ENCODE measurements around the gene CLASP1. TPM values are rescaled to one million over a fixed set of nuclear protein-coding genes. Genes with fewer than 3 reads are reported as not detected.

The CLASP1 gene
- total and polyA plus RNA-seq, 4 donors: 11.8 to 81.8 (median 40.3) TPM

- intact Hi-C loops (cut with DNase I): no loop called here
- Histone ChIP-seq H3K4me3 (ENCODE audit: low read length in 2 of 2) (no peak overlapping the region), H3K27ac (ENCODE audit: low read depth in 1 of 2, low read length in 2 of 2) (no peak overlapping the region), H3K4me1 (ENCODE audit: control insufficient read depth in 1 of 2, insufficient read depth in 2 of 2, low read length in 2 of 2) (no peaks in the 10 kb centered on the region), H3K36me3 (ENCODE audit: control insufficient read depth in 1 of 2, insufficient read depth in 2 of 2, low read length in 1 of 2) (no peaks in the 10 kb centered on the region), H3K27me3 (ENCODE audit: control insufficient read depth in 1 of 2, insufficient read depth in 2 of 2, low read length in 1 of 2) (no peaks in the 10 kb centered on the region), H3K9me3 (ENCODE audit: control insufficient read depth, low read length) (no peaks in the 10 kb centered on the region)
- 74 to 78% methylated on average over 4 of the region's 4 CpGs for WGBS, 2 donors
- no peak for ATAC-seq (ENCODE audit: low FRiP score)
- no peak for DNase-seq
Measured at GRCh38 chr2:121491518-121491917, 157.7 kb downstream of the CLASP1 start.

DNA sequence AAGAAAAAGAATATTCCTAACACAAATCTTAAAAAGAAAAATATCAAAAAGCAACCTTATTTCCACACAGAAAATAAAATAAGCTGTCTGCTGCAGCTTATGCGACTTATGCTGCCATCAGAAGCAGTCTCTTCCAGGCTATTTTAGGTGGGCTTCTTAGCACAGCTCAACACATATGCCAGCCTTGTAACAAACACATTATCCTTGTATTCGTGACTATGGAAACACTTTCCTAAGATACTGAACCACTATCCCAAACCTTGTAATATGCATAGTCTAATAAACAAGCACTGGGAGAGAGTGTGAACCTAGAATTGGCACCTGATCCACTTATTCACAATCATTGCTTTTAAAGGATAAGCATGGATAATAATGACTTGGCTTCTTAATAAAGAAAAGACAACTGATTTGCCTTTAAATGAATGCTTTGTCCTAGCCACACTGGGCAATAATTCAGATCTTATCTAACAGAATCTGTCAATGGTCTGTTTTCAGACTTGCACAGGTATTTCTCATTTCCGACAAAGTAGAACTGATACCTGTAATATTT is 158.6 kb downstream of the CLASP1 start:
- no peaks in the 10 kb centered on the region for H3K9me3 ChIP-seq (ENCODE audit: control insufficient read depth, low read length)
- WGBS, 2 donors: 84 to 88% methylated on average over 3 of the region's 3 CpGs
- ATAC-seq (ENCODE audit: low FRiP score) (no peak), DNase-seq (no peak)
- no peaks in the 10 kb centered on the region for H3K4me1 ChIP-seq (ENCODE audit: control insufficient read depth in 1 of 2, insufficient read depth in 2 of 2, low read length in 2 of 2)
- no peaks in the 10 kb centered on the region for H3K36me3 ChIP-seq (ENCODE audit: control insufficient read depth in 1 of 2, insufficient read depth in 2 of 2, low read length in 1 of 2)
- intact Hi-C loops (cut with DNase I): no loop called here
- no peaks in the 10 kb centered on the region for H3K27me3 ChIP-seq (ENCODE audit: control insufficient read depth in 1 of 2, insufficient read depth in 2 of 2, low read length in 1 of 2)
- no peak overlapping the region for H3K4me3 ChIP-seq (ENCODE audit: low read length in 2 of 2)
- H3K27ac ChIP-seq (ENCODE audit: low read depth in 1 of 2, low read length in 2 of 2): no peak overlapping the region

GRCh38 chr2:121489911-121490583 is 159.2 kb downstream of the CLASP1 start:
- H3K27me3 ChIP-seq (ENCODE audit: control insufficient read depth in 1 of 2, insufficient read depth in 2 of 2, low read length in 1 of 2): no peaks in the 10 kb centered on the region
- no peaks in the 10 kb centered on the region for H3K4me1 ChIP-seq (ENCODE audit: control insufficient read depth in 1 of 2, insufficient read depth in 2 of 2, low read length in 2 of 2)
- H3K36me3 ChIP-seq (ENCODE audit: control insufficient read depth in 1 of 2, insufficient read depth in 2 of 2, low read length in 1 of 2): no peaks in the 10 kb centered on the region
- ATAC-seq (ENCODE audit: low FRiP score) (no peak), DNase-seq (no peak)
- no peak overlapping the region for H3K4me3 ChIP-seq (ENCODE audit: low read length in 2 of 2)
- no peaks in the 10 kb centered on the region for H3K9me3 ChIP-seq (ENCODE audit: control insufficient read depth, low read length)
- intact Hi-C loops (cut with DNase I): no loop called here
- H3K27ac ChIP-seq (ENCODE audit: low read depth in 1 of 2, low read length in 2 of 2): no peak overlapping the region
- 57 to 67% methylated on average over 2 of the region's 2 CpGs for WGBS, 2 donors

GRCh38 chr2:121489284-121489683 is 160.0 kb downstream of the CLASP1 start:
- Histone ChIP-seq H3K9me3 (ENCODE audit: control insufficient read depth, low read length) (no peaks in the 10 kb centered on the region), H3K27me3 (ENCODE audit: control insufficient read depth in 1 of 2, insufficient read depth in 2 of 2, low read length in 1 of 2) (no peaks in the 10 kb centered on the region), H3K36me3 (ENCODE audit: control insufficient read depth in 1 of 2, insufficient read depth in 2 of 2, low read length in 1 of 2) (no peaks in the 10 kb centered on the region), H3K4me3 (ENCODE audit: low read length in 2 of 2) (no peak overlapping the region), H3K27ac (ENCODE audit: low read depth in 1 of 2, low read length in 2 of 2) (no peak overlapping the region), H3K4me1 (ENCODE audit: control insufficient read depth in 1 of 2, insufficient read depth in 2 of 2, low read length in 2 of 2) (no peaks in the 10 kb centered on the region)
- no peak for ATAC-seq (ENCODE audit: low FRiP score)
- 76 to 90% methylated on average over 1 of the region's 1 CpG for WGBS, 2 donors
- intact Hi-C loops (cut with DNase I): no loop called here
- DNase-seq: no peak

DNA sequence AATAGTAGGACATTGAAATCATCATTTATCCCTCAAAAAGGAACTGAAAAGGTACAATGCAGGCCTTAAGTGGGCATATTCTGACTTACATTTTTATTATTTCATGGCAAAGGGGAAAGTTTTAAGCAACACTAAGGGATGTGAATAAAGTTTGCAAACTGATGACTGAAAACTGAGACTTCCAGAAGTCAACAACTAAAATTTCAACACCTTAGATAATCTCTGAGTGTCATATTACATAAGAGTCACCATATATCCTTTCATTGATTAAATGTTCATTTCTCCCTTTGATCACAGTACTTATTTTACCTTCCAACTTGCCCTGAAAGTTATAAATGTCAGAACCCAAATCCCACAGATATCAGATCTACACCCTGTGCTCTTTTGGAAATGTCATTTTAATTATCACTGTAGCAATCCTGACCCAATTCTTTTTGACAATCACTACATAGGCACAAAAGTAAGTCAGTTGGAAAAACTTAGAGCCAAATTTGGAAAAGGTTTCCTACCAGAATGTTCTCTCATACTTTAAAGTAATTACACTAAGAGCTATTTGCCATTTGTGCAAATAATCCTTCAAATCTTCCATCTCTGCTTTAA is 163.0 kb downstream of the CLASP1 start:
- no peak for DNase-seq
- intact Hi-C loops (cut with DNase I): no loop called here
- no peaks in the 10 kb centered on the region for H3K36me3 ChIP-seq (ENCODE audit: control insufficient read depth in 1 of 2, insufficient read depth in 2 of 2, low read length in 1 of 2)
- no peaks in the 10 kb centered on the region for H3K9me3 ChIP-seq (ENCODE audit: control insufficient read depth, low read length)
- H3K4me1 ChIP-seq (ENCODE audit: control insufficient read depth in 1 of 2, insufficient read depth in 2 of 2, low read length in 2 of 2): no peaks in the 10 kb centered on the region
- ATAC-seq (ENCODE audit: low FRiP score): no peak
- no peaks in the 10 kb centered on the region for H3K27me3 ChIP-seq (ENCODE audit: control insufficient read depth in 1 of 2, insufficient read depth in 2 of 2, low read length in 1 of 2)
- no peak overlapping the region for H3K4me3 ChIP-seq (ENCODE audit: low read length in 2 of 2)
- no peak overlapping the region for H3K27ac ChIP-seq (ENCODE audit: low read depth in 1 of 2, low read length in 2 of 2)

- ATAC-seq (ENCODE audit: low FRiP score): no peak
- Histone ChIP-seq H3K4me3 (ENCODE audit: low read length in 2 of 2) (no peak overlapping the region), H3K27me3 (ENCODE audit: control insufficient read depth in 1 of 2, insufficient read depth in 2 of 2, low read length in 1 of 2) (no peaks in the 10 kb centered on the region), H3K27ac (ENCODE audit: low read depth in 1 of 2, low read length in 2 of 2) (no peak overlapping the region), H3K36me3 (ENCODE audit: control insufficient read depth in 1 of 2, insufficient read depth in 2 of 2, low read length in 1 of 2) (no peaks in the 10 kb centered on the region), H3K9me3 (ENCODE audit: control insufficient read depth, low read length) (no peaks in the 10 kb centered on the region), H3K4me1 (ENCODE audit: control insufficient read depth in 1 of 2, insufficient read depth in 2 of 2, low read length in 2 of 2) (no peaks in the 10 kb centered on the region)
- DNase-seq: no peak
- intact Hi-C loops (cut with DNase I): no loop called here
Measured at GRCh38 chr2:121485039-121485438, 164.2 kb downstream of the CLASP1 start.

DNA sequence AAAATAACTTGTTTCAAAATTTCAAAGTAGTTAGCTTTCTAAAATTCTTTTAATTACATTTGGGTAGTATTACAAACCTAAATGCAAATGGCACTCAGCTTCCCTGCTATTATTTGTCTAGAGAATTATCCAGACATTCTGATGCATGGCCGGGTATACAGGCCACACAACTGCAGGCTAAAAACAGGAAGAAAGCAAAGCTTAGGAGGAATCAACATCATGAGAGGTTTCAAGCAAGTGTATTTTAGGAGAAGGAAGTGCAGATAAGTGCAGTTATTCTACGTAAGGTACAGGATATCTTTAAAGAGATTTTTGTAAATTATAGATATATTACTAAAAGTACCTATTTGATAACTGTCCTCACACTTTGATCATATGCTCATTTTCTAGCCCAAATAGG is 165.4 kb downstream of the CLASP1 start:
- peaks cover 0 to 2% of the 10 kb centered on the region in 2 donors for H3K4me1 ChIP-seq (ENCODE audit: control insufficient read depth in 1 of 2, insufficient read depth in 2 of 2, low read length in 2 of 2)
- no peak for DNase-seq
- H3K36me3 ChIP-seq (ENCODE audit: control insufficient read depth in 1 of 2, insufficient read depth in 2 of 2, low read length in 1 of 2): no peaks in the 10 kb centered on the region
- intact Hi-C loops (cut with DNase I): no loop called here
- no peak overlapping the region for H3K4me3 ChIP-seq (ENCODE audit: low read length in 2 of 2)
- no peak for ATAC-seq (ENCODE audit: low FRiP score)
- no peaks in the 10 kb centered on the region for H3K9me3 ChIP-seq (ENCODE audit: control insufficient read depth, low read length)
- H3K27me3 ChIP-seq (ENCODE audit: control insufficient read depth in 1 of 2, insufficient read depth in 2 of 2, low read length in 1 of 2): no peaks in the 10 kb centered on the region
- WGBS, 2 donors: 93 to 98% methylated on average over 2 of the region's 2 CpGs
- H3K27ac ChIP-seq (ENCODE audit: low read depth in 1 of 2, low read length in 2 of 2): no peak overlapping the region

DNA sequence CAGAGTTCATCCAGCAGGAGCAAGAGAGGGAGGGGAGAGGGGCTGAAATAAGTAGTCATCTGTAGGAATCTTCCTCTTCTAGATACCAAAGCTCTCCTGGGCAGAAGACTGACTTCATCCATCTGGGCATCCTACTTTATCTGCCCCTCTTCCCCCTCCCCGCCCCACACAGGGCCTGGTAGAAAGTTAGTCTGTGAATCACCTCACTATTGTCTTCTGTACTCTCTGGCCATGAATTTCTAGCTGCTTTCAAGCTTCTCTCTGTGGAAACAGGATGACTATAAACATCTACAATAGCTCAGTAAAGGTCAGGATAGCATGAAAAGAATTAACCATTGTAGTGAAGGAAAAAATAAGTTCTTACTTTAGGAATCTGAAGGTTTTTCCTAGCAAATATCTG is 166.2 kb downstream of the CLASP1 start:
- H3K27me3 ChIP-seq (ENCODE audit: control insufficient read depth in 1 of 2, insufficient read depth in 2 of 2, low read length in 1 of 2): no peaks in the 10 kb centered on the region
- WGBS, 2 donors: 98 to 100% methylated on average over 1 of the region's 1 CpG
- no peak overlapping the region for H3K27ac ChIP-seq (ENCODE audit: low read depth in 1 of 2, low read length in 2 of 2)
- no peaks in the 10 kb centered on the region for H3K9me3 ChIP-seq (ENCODE audit: control insufficient read depth, low read length)
- ATAC-seq (ENCODE audit: low FRiP score) (no peak), DNase-seq (no peak)
- peaks cover 0 to 2% of the 10 kb centered on the region in 2 donors for H3K4me1 ChIP-seq (ENCODE audit: control insufficient read depth in 1 of 2, insufficient read depth in 2 of 2, low read length in 2 of 2)
- H3K4me3 ChIP-seq (ENCODE audit: low read length in 2 of 2): no peak overlapping the region
- no peaks in the 10 kb centered on the region for H3K36me3 ChIP-seq (ENCODE audit: control insufficient read depth in 1 of 2, insufficient read depth in 2 of 2, low read length in 1 of 2)
- intact Hi-C loops (cut with DNase I): no loop called here

GRCh38 chr2:121480826-121481225 is 168.4 kb downstream of the CLASP1 start:
- intact Hi-C loops (cut with DNase I): no loop called here
- no peak for DNase-seq
- no peaks in the 10 kb centered on the region for H3K27me3 ChIP-seq (ENCODE audit: control insufficient read depth in 1 of 2, insufficient read depth in 2 of 2, low read length in 1 of 2)
- ATAC-seq (ENCODE audit: low FRiP score): peak; percentile 40
- H3K4me3 ChIP-seq (ENCODE audit: low read length in 2 of 2): no peak overlapping the region
- no peaks in the 10 kb centered on the region for H3K9me3 ChIP-seq (ENCODE audit: control insufficient read depth, low read length)
- 14 to 19% methylated on average over 5 of the region's 5 CpGs for WGBS, 2 donors
- H3K27ac ChIP-seq (ENCODE audit: low read depth in 1 of 2, low read length in 2 of 2): no peak overlapping the region
- H3K36me3 ChIP-seq (ENCODE audit: control insufficient read depth in 1 of 2, insufficient read depth in 2 of 2, low read length in 1 of 2): no peaks in the 10 kb centered on the region
- peaks cover 0 to 4% of the 10 kb centered on the region in 2 donors for H3K4me1 ChIP-seq (ENCODE audit: control insufficient read depth in 1 of 2, insufficient read depth in 2 of 2, low read length in 2 of 2)

Measured in aorta (tissue), 5 donors.